ENCODE results near the gene ZNF14. TPM values are rescaled to one million over a fixed set of nuclear protein-coding genes. Genes with fewer than 3 reads are reported as not detected.

ZNF14 gene
- total and polyA plus RNA-seq, 2 of the 4 experiments (the other 2 are of a cell fraction), result 1.2 to 5.4 TPM

DNA sequence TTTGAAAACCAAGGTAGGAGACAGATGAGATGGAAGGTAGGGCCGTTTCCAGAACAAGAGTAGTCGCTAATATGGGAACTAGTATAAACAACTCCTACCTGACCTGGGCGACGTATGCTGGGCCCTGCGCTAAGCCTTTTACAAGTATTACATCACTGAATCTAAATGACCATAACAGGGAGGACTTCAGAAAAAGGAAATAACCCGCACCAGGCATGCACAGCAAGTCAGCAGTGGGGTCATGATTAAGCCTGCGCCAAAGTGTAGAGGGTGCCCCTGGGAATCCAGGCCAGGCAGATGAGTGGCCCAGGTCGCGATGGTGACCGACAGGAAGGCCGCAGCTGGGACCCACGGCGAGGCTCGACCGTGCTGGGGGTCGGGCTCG is 70.0 kb downstream of the ZNF14 start:
- Histone ChIP-seq H3K9me1 (ENCODE audit: insufficient read depth, low read length) (peaks cover 22% of the 10 kb centered on the region), H3K27me3 (ENCODE audit: control insufficient read depth, insufficient read depth, low read length) (no peaks in the 10 kb centered on the region), H3K9me3 (ENCODE audit: control insufficient read depth, insufficient read depth, low read length) (no peaks in the 10 kb centered on the region), H3K4me1 (ENCODE audit: control insufficient read depth, insufficient read depth, low read length) (peaks cover 7% of the 10 kb centered on the region; the same call in 1 of the 2 replicates), H4K20me1 (ENCODE audit: insufficient read depth, low read length) (peaks cover 38% of the 10 kb centered on the region), H3K56ac (ENCODE audit: extremely low read depth, insufficient read depth, low read length) (0 out of 2 replicates have a peak overlapping the region, but pooled peaks have one; percentile 32), H3K36me3 (ENCODE audit: control insufficient read depth, insufficient read depth, low read length) (peaks cover 21% of the 10 kb centered on the region), H2AK5ac (ENCODE audit: low read depth, low read length) (peak overlapping the region; percentile 88), H2BK5ac (ENCODE audit: low read depth, low read length, poor library complexity, severe bottlenecking) (peak overlapping the region; percentile 19), H4K8ac (ENCODE audit: low read depth in 2 of 2, low read length in 2 of 2) (peak overlapping the region; percentile 39 to 90), H3K4me2 (ENCODE audit: low read depth, low read length) (peak overlapping the region; percentile 92), H4K91ac (ENCODE audit: insufficient read depth, low read depth, low read length) (no peak overlapping the region), H2AFZ (replicated peaks; ENCODE audit: low read length, poor library complexity) (peak overlapping the region; percentile 90), H3K4me3 (ENCODE audit: insufficient read depth, low read depth, low read length) (peak overlapping the region; percentile 78), H3K14ac (replicated peaks; ENCODE audit: low read depth, low read length) (peak overlapping the region; percentile 35; the same call in 1 of the 2 replicates), H2BK120ac (ENCODE audit: low read depth, low read length) (no peak overlapping the region), H2AK9ac (replicated peaks; ENCODE audit: low read depth, low read length, poor library complexity) (peak overlapping the region; percentile 68), H3K23ac (ENCODE audit: low read depth, low read length) (peak overlapping the region; percentile 76), H4K5ac (ENCODE audit: low read depth, low read length) (no peak overlapping the region), H3K9ac (ENCODE audit: low read depth, low read length) (peak overlapping the region; percentile 62), H2BK20ac (ENCODE audit: low read depth, low read length) (no peak overlapping the region), H3K27ac (ENCODE audit: insufficient read depth, low read length) (peak overlapping the region; percentile 26; the same call in 1 of the 2 replicates), H3K79me1 (ENCODE audit: low read depth in 1 of 2, low read length in 2 of 2) (peaks cover 20 to 42% of the 10 kb centered on the region in 2 experiments), H2BK15ac (ENCODE audit: low read depth, low read length) (no peak overlapping the region), H3K18ac (ENCODE audit: low read depth, low read length) (no peak overlapping the region), H3K4ac (ENCODE audit: low read depth, low read length) (peak overlapping the region; percentile 61)
- TF ChIP-seq CEBPB (IDR thresholded peaks at IDR 0.05; ENCODE audit: low read depth, low read length), result peak; percentile 25; the same call in 1 of the 2 replicates
- TF ChIP-seq, protein P1, sequence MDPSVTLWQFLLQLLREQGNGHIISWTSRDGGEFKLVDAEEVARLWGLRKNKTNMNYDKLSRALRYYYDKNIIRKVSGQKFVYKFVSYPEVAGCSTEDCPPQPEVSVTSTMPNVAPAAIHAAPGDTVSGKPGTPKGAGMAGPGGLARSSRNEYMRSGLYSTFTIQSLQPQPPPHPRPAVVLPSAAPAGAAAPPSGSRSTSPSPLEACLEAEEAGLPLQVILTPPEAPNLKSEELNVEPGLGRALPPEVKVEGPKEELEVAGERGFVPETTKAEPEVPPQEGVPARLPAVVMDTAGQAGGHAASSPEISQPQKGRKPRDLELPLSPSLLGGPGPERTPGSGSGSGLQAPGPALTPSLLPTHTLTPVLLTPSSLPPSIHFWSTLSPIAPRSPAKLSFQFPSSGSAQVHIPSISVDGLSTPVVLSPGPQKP (IDR thresholded peaks at IDR 0.05; ENCODE audit: borderline replicate concordance, low read depth, low read length), result no peak
- TF ChIP-seq NFE2L2 (IDR thresholded peaks at IDR 0.05; ENCODE audit: low read depth, low read length), result no peak
- TF ChIP-seq, protein P2, sequence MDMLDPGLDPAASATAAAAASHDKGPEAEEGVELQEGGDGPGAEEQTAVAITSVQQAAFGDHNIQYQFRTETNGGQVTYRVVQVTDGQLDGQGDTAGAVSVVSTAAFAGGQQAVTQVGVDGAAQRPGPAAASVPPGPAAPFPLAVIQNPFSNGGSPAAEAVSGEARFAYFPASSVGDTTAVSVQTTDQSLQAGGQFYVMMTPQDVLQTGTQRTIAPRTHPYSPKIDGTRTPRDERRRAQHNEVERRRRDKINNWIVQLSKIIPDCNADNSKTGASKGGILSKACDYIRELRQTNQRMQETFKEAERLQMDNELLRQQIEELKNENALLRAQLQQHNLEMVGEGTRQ (IDR thresholded peaks at IDR 0.05; ENCODE audit: low read depth, low read length), result no peak
- no peak for TF ChIP-seq BHLHE40 (IDR thresholded peaks at IDR 0.05; ENCODE audit: low read depth, low read length)
- no peak for TF ChIP-seq SMC3 (IDR thresholded peaks at IDR 0.05; ENCODE audit: low read depth, low read length)
- no peak for TF ChIP-seq CHD1 (IDR thresholded peaks at IDR 0.05; ENCODE audit: low read depth, low read length)
- ChIA-PET POLR2A (ENCODE audit: unreplicated experiment) (no interaction called here), CTCF (no interaction called here)
- WGBS, 2 experiments (ENCODE audit: extremely low coverage in 2 of 2, insufficient read length in 1 of 2), result 14% methylated on average over 1 of the region's 17 CpGs; no CpG with 5 or more reads in 1 of the 2 experiments
- no TSS peak for BruUV-seq (replicated peaks)
- ATAC-seq (ENCODE audit: low read depth) (peak; percentile 0; the same call in 1 of the 2 replicates), DNase-seq (peak; percentile 4)
- in situ Hi-C loops (cut with MboI; ENCODE audit: low sequenced_read_pairs), result no loop called here
- intact Hi-C loops (cut with micrococcal nuclease), result loop anchor here (2.0 kb wide), 1 partner anchor 114 kb away; no protein-coding TSS in a partner anchor
- dilution Hi-C loops (cut with HindIII; ENCODE audit: low sequenced_read_pairs, unreplicated experiment), result no loop called here
